Chondrocyte (in vitro differentiated cells): Measurements from ENCODE around the gene LCNL1. TPM values are rescaled to one million over a fixed set of nuclear protein-coding genes. Genes with fewer than 3 reads are reported as not detected.

Source experiments
- DNase-seq: peaks from one replicate; pipeline ENCODE4 v3.0.0; 2021; ENCODE audit warnings: mixed read lengths, low spot score
- H3K27ac Mint-ChIP-seq: one replicate; pipeline ENCODE4 v1.8.0; 2021; ENCODE audit warnings: mild to moderate bottlenecking, moderate library complexity, mixed read lengths; ENCODE audit not compliant: unreplicated experiment
- H3K27me3 Mint-ChIP-seq: 2 replicates; pipeline ENCODE4 v1.8.0; 2021; ENCODE audit warnings: low read depth, mixed read lengths
- H3K36me3 Mint-ChIP-seq: 2 replicates; pipeline ENCODE4 v1.8.0; 2021; ENCODE audit warnings: low read depth, mixed read lengths
- H3K4me1 Mint-ChIP-seq: 2 replicates; pipeline ENCODE4 v1.8.0; 2021; ENCODE audit warnings: low read depth, mild to moderate bottlenecking, mixed read lengths
- H3K4me3 Mint-ChIP-seq: one replicate; pipeline ENCODE4 v1.8.0; 2021; ENCODE audit warnings: mild to moderate bottlenecking, moderate library complexity, mixed read lengths; ENCODE audit not compliant: unreplicated experiment
- H3K9me3 Mint-ChIP-seq: 2 replicates; pipeline ENCODE4 v1.8.0; 2021; ENCODE audit warnings: low read depth, mixed read lengths
- CTCF ChIP-seq: fragments of 200-600 bp; sonication (generic); IDR thresholded peaks from 2 replicates; pipeline ENCODE4 v1.5.0; 2021; ENCODE audit warnings: antibody characterized with exemption, mild to moderate bottlenecking, moderate library complexity
- total RNA-seq: library from RNA; stranded (reverse); gene quantifications from 3 replicates; pipeline ENCODE4 v1.2.1, GENCODE V29; 2021

LCNL1 gene
- total RNA-seq, 1 donor from 2014 or later = 5.2 TPM

DNA sequence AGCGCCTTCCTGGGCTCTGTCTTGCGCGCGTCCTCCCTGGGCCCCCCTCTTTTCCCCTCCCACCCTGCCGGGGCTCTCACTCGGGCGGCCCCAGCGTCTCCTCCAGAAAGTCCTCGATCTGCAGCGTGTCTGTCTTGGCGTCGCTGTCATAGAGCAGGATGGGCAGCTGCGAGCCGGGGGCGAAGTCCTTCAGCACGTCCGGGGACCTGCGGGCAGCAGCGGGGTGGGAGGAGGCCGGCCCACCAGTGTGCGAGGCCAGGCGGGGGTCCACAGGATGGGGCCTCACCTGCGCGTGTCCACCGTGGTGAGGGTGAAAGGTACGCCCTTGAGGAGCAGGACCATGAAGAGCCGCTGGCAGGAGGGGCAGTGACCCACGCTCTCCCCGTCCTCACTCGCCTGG, 12.6 kb downstream of the LCNL1 start:
- Mint-ChIP-seq H3K4me1 (peaks cover 62% of the 10 kb centered on the region), H3K36me3 (no peaks in the 10 kb centered on the region), H3K27me3 (no peaks in the 10 kb centered on the region), H3K9me3 (peaks cover 5% of the 10 kb centered on the region), H3K4me3 (no peak overlapping the region), H3K27ac (no peak overlapping the region)
- TF ChIP-seq CTCF = no peak
- DNase-seq = no peak

DNA sequence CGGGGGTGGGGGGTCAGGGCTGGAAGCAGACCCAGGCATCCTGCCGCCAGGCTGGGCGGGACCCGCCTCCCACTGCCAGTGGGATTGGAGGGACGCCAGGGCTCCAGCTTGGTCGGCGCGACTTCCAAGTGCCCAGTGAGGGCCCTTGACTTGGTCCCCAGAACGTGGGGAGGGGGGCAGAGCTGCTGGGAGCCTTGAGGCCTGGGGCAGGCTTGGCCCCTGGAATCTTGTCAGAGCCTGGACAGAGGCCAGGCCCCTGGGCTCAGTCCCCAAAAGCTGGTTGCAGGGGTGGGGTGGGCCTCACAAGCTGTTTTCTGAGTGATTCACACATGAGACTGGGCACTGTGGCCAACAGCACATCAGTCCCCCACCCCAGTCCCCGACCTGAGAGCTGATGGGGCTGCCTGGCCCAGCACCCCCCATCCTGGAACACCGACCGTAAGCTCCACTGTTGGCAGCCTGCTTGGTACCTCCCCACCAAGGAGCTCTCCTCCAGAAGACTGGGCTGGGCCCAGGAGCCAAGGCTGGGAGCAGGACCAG, 13.0 kb downstream of the LCNL1 start:
- Mint-ChIP-seq H3K27ac (peak overlapping the region; percentile 41), H3K4me1 (peaks cover 66% of the 10 kb centered on the region), H3K27me3 (no peaks in the 10 kb centered on the region), H3K4me3 (no peak overlapping the region), H3K9me3 (peaks cover under 1% of the 10 kb centered on the region), H3K36me3 (no peaks in the 10 kb centered on the region)
- TF ChIP-seq CTCF = no peak
- no peak for DNase-seq

GRCh38 chr9:136996361-136997292, 13.8 kb downstream of the LCNL1 start, which contains the start of gene CLIC3:
Gene CLIC3 (minus strand): TSS chr9:136996568. CDS start chr9:136996543, 25 bp downstream.
- Mint-ChIP-seq H3K36me3 (no peaks in the 10 kb centered on the region), H3K9me3 (no peaks in the 10 kb centered on the region), H3K4me1 (peaks cover 62% of the 10 kb centered on the region), H3K27me3 (no peaks in the 10 kb centered on the region), H3K27ac (peak within 1 kb of the TSS; percentile 54), H3K4me3 (no peak within 1 kb of the TSS)
- TF ChIP-seq CTCF = no peak
- no peak for DNase-seq

GRCh38 chr9:136997371-136997770, 14.6 kb downstream of the LCNL1 start:
- H3K4me1 Mint-ChIP-seq = peaks cover 61% of the 10 kb centered on the region
- H3K27ac Mint-ChIP-seq = peak overlapping the region; percentile 91
- TF ChIP-seq CTCF = no peak
- DNase-seq = no peak
- H3K27me3 Mint-ChIP-seq = no peaks in the 10 kb centered on the region
- H3K9me3 Mint-ChIP-seq = no peaks in the 10 kb centered on the region
- H3K36me3 Mint-ChIP-seq = no peaks in the 10 kb centered on the region
- H3K4me3 Mint-ChIP-seq = no peak overlapping the region

- peak; percentile 68 for TF ChIP-seq CTCF
- H3K27ac Mint-ChIP-seq = peak overlapping the region; percentile 91
- H3K27me3 Mint-ChIP-seq = no peaks in the 10 kb centered on the region
- peak overlapping the region; percentile 44 for H3K4me3 Mint-ChIP-seq
- H3K4me1 Mint-ChIP-seq = peaks cover 57% of the 10 kb centered on the region
- DNase-seq = no peak
- no peaks in the 10 kb centered on the region for H3K36me3 Mint-ChIP-seq
- no peaks in the 10 kb centered on the region for H3K9me3 Mint-ChIP-seq
These were observed 15.0 kb downstream of the LCNL1 start for GRCh38 chr9:136997830-136998234.
